NCI-H2227 (cell line): ENCODE measurements around the gene SNX30.
"Not testable (repeated sequence)": the region's sequence is repeated elsewhere in the genome, so short reads cannot be mapped to it uniquely, and the experiment has no call there.

Source experiments
- DNase-seq: peaks from one replicate; lab custom pipeline; 2025; ENCODE audit not compliant: unreplicated experiment; lab: John Stamatoyannopoulos, UW

The SNX30 gene, protein sequence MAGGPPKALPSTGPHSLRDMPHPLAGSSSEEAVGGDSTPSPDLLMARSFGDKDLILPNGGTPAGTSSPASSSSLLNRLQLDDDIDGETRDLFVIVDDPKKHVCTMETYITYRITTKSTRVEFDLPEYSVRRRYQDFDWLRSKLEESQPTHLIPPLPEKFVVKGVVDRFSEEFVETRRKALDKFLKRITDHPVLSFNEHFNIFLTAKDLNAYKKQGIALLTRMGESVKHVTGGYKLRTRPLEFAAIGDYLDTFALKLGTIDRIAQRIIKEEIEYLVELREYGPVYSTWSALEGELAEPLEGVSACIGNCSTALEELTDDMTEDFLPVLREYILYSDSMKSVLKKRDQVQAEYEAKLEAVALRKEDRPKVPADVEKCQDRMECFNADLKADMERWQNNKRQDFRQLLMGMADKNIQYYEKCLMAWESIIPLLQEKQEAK

DNA sequence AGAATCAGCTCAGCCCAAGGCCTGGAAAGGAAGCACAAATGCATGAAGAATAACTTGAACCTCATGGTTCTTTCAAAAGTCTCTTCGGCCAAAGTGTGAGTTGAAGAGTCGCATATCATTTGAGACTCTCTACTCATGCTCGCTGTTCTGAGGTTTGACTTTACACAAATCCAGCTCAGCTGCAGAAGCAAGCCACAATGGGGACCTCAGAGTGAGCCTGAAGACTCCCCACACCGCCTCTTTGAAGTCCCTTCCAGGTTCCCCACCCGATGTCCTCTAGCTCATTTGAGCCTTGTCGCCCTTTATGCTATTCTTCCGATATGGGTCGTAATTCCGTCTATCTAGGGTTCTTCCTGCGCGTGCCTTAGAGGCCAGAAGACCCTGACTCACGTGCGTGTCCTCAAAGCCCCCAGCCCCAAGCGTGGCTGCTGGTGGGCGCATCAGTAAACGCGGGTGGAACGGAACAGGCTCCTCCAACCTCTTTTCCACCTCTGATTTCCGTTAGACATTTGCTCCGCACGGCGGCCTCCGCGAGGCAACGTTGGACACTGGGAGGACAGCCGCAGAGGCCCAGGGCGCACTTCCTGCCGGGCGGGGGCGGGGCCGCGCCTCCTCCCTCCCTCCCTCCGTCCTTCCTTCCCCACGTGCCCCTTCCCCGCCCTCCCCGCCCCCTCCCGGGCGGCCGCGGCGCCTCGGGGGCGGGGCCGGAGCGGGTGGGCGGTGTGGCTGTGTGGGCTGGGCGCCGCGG lies at the start of gene SNX30:
Gene SNX30, plus strand, starts transcription at position 745 of the 748 bp plus-strand sequence. CDS start 242 bp downstream, outside the sequence.
- DNase-seq: peak; percentile 90

DNA sequence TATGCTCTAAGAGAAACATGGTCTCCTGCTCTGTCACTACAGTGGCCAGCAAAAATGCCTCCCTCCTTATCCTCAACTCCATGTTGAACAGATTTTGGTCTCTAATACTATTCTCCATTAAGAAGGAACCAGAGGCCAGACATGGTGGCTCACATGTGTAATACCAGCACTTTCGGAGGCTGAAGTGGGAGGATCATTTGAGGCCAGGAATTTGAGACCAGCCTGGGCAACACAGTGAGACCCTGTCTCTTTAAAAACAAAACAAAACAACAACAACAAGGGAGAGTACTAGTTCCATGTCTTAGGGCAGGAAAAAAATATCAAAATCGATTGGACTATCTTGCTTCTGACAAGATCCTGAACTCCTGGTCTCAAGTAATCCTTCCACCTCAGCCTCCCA lies 47.3 kb upstream of the SNX30 start:
- no peak for DNase-seq

DNA sequence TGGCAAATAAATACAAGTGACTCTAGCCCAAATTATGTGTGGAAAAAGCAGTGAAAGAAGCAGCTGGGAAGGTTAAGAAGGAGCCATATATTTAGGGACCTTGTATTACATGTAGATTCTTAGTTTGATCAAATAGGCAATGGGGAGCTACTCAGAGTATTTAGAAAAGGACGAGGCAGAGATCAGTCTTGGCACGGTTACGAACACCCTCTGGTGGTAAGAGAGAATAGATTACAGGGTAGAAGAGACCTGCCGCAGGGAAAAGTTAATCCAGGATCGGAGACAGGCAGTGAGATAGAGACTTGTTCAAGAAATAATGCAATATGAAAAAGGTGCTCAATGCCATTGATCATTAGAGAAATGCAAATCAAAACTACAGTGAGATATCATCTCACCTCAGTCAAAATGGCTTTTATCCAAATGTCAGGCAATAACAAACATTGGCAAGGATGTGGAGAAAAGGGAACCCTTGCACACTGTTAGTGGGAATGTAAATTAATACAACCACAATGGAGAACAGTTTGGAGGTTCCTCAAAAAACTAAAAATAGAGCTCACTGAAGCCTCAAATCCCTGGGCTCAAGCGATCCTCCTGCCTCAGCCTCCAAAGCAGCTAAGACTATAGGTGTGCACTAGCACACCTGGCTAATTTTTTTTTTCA lies 44.7 kb upstream of the SNX30 start:
- peak; percentile 64 for DNase-seq

DNA sequence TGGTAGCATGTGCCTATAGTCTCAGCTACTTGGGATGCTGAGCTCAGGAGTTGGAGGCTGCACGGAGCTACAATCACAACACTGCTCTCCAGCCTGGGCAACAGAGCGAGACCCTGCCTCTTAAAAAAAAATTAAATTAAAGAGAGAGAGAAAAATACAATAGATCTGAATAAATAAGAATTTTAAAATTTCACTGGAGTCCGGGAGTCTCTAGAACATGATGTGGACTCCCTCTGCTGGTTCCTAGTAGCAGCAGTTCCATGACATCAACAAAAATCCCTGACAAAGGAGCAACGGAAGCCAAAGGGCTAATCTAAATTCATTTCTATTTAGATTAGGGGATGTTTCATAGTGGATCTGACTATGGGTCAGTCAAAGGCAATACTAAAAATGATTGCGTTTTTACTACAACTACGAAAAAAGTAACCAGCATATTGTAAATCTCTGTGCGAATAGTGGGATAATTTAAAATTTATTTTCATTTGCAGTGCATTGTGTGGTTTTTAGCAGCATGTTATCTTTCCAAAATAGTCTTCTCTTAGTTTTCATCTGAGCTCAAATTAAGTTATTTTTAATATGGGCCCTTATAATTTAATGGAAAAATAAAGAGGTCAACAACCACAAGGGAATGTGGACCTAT lies 39.4 kb upstream of the SNX30 start:
- DNase-seq: peak; percentile 13

DNA sequence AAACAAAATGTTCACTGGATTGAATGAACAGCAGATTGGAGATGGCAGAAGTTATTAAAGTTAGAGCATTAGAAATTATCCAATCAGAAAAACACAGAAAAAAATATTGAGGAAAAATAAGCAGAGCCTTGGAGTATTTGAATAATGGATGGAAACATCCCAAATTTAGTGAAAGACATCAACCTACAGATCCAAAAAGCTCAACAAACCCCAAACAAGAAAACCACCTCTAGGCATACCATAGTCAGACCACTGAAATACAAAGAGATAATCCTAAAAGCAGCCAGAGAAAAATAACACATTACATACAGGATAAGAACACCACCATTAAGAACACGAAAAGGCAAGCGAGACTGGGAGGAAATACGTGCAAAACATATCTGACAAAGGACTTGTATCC lies 37.9 kb upstream of the SNX30 start:
- no peak for DNase-seq

DNA sequence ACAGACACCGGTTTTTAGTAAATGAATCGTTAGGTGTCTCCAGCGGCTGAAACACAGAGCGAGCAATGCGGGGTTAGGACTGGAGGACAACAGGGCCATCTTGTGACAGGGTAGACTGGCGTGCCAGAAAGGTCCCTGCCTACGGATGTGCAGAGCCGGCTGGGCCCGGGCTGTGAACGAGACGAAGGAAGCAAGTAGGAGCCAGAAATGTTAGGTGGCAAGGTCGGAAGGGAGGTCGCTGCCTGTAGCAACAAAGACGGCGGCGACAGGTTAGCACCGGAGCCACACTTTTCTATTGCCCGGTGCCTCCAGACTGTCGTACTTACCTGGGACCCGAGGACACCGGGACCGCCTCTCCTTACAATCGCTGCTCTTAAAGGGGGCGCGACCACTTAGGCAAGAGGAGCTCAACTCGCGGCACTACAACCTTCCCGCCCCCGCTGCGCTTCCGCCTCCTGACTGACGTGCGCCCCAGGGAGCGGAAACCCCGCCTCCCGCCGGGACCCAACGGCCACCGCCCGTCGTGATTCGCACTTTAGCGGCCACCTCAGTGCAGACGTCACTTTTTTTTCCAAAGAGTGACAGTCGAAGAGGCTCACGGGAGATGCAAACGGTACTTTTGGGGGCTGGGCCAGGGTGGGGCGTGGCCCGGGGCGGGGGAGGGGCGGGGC lies 32.8 kb upstream of the SNX30 start, which contains the start of gene INIP:
Gene INIP, minus strand, starts transcription at position 457 of the 671 bp plus-strand sequence. CDS start 1,632 bp downstream, outside the sequence.
- DNase-seq: peak; percentile 97

DNA sequence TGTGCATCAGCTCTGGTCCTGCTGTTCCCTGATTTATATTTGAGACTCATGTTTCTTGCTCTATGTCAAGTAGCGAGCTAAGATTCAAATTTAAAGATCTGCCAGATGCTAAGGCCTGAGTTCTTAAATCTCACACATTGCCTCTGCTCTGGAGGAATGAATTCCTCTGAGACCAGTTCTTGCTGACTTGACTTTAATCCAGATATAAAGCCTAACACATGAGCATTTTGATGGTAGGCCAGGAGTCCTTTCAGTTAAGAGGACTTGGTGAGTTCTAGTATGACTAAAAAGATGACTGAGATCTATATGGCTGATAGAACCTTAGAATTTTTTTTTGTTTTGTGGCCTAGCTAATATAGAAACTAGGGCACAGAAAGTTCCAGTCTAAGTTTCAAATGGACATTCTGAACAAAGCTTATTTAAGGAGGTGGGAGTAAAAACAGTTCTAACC lies 31.3 kb upstream of the SNX30 start:
- DNase-seq: no peak

DNA sequence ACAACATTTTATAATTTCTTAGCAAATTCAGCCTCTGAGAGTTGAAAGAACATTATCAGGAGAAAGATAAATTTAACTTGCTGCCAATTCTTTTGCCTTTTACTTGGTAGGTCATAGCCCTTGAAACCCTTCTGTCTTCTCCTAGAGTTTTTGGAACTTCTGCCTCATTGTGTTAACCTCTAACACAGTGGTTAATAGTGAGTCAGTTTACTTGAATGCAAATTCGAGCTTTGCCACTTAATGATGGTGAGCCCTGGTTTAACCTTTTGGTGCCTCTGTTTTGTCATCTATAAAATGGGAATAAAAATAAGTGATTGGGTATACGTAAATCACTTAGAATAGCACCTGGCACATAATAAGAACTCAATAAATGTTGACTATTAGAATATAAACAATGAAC lies 30.9 kb upstream of the SNX30 start:
- DNase-seq: no peak

DNA sequence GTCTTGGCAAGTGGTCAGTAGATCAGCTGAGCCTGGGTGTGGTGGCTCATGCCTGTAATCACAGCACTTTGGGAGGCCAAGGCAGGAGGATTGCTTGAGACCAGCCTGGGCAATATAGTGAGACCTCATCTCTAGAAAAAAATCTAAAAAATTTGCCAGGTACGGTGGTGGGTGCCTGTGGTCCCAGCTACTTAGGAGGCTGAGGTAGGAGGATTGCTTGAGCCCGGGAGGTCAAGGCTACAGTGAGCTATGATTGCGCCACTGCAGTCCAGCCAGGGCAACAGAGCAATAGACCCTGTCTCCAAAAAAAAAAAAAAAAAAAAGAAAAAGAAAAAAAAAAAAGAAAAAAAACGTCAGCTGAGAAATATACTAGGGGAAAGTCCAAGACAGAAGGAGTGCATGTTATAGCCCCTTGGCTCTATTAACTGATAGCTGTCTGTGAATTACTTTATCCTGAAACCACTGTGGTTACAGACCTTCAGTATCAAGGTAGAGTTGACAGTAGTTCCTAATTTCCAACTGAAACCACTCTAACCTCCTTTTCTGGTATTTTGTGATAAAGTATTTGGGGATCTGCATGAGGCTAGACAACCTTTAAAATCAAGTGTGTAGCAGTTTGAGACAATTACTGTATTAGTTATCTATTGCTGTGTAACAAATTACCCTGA lies 30.3 kb upstream of the SNX30 start:
- DNase-seq: no peak

DNA sequence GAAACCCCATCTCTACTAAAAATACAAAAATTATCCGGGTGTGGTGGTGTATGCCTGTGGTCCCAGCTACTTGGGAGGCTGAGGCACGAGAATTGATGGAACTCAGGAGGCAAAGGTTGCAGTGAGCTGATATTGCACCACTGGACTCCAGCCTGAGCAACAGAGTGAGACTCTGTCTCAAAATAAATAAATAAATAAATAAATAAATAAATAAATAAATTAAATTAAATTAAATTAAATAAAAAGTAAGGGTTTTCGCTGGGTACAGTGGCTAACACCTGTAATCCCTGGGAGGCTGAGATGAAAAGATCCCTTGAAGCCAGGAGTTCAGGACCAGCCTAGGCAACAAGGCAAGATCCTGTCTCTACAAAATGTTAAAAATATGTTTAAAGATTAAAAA lies 27.8 kb upstream of the SNX30 start:
- not testable (repeated sequence) for DNase-seq

DNA sequence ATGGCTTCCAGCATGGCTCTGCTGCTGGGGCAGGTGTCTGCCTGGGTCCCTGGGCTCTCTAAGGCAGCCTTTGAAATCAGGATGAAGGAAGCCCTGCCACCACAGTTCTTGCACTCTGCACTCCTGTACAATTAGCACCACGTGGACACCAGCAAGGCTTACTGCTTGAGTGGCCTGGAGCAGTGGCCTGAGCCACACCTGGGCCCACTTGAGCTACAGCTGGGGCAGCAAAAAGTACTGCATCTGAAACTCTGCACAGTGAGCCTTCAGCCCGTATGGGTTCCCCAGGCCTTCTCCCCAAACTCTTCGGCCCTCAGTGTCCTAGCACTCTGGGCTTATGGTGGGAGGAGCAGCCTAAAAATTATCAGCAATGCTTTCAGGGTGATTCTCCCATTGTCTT lies 24.6 kb upstream of the SNX30 start:
- no peak for DNase-seq

DNA sequence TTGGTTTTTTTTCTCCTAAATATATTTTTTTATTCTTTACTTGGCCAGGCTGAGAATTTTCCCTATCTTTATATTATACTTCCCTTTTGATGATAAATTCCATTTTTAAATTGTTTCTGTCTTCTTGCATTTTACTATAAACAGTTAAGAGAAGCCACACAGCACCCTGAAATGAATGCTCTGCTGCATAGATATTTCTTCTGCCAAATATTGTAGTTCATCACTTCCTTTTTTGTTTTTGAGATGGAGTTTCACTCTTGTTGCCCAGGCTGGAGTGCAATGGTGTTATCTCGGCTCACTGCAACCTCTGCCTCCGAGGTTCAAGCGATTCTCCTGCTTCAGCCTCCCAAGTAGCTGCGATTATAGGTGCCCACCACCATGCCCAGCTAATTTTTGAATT lies 24.1 kb upstream of the SNX30 start:
- DNase-seq: no peak

DNA sequence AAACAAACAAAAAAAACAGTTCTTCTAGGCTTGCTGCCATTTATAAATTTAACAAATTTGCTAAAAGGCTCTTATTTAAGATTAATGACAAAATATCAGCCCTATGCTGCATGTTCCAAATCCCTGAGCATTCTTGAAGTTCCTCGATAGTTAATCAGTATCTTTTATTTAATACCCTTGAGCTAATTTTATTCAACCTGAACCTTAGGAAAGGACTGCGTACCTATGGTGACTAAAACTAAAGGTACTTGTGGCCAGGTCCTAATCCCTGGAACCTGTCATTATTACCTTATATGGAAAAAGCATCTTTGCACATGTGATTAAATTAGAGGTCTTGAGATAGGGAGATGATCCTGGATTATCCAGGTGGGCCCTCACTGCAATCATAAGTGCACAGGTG lies 22.2 kb upstream of the SNX30 start:
- no peak for DNase-seq

DNA sequence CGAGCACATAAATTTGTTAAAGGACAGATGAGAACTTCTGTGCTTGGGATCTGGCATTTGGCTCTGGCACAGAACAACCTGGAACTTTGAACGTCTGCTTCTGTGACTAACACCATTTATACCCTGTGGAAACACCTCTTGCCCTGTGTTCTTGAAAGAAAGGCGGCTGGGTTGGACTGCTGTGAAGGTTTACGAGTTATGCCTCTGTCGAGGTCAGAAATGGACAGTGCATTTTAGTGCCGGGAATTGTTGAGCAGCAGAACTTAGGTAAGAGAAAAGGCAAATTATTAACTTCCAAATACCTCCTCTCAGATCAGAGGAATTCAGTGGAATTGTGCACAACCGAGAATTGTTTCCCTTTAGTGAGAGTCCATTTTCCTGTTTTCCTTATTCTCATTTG lies 18.6 kb upstream of the SNX30 start:
- DNase-seq: no peak

DNA sequence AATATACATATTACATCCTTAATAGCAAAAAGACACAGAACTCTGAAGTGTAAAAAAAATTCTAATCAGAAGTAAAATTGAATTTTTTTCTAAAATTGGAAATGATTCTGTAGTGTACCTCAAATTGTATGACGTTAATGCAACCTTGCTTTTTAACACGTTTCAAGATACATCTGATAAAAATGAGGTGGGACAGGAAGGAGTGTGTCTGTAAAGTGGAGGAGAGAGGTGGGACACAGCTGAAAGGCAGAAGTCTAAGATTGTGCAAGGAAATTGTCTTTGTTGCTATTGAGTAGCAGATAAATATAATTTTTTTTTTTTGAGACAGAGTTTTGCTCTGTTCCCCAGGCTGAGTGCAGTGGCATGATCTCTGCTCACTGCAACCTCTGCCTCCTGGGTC lies 15.7 kb upstream of the SNX30 start:
- no peak for DNase-seq

DNA sequence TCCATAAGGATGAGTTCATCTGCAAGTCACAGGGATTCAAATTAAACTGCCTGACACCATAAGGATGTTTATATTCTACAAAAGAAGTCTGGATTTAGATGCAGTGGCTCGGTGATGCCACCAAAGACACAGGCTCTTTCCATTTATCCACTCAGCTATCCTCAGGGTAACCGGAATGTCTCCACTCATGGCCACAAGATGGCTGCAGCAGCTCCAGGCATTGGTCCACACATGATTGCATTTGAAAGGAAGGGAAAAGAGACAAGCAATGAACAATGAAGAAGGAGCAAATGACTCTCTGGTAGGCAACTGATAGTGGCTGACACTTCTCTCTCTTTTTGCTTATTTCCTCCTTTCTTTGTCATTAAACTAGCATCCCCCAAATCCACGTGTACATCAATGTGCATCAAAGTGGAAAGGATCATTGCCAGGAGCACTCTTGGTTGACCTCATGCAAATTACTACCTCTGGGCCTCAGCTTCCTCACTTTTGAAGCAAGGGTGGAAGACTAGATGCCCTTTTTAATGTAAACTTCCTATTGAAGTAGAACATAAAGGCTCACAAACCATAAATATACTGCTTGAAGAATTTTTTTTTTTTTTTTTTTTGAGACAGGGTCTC lies 7.2 kb upstream of the SNX30 start:
- no peak for DNase-seq

DNA sequence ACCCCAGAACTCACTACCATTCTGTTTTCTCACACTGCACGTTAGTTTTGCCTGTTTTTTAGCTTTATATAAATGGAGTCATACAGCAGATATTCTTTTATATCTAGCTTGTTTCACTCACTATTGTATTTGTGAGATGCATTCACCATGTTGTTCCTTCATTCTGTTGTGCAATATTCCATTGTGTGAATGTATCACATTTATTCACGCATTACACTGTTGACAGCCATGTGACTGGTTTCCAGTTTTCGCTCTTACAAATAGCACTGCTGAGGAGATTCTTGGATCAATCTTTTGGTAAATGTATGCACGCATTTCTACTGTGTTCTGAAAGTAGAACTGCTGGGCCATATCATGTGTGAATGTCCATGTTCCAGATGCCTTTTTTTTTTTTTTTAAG lies 6.4 kb upstream of the SNX30 start:
- no peak for DNase-seq

DNA sequence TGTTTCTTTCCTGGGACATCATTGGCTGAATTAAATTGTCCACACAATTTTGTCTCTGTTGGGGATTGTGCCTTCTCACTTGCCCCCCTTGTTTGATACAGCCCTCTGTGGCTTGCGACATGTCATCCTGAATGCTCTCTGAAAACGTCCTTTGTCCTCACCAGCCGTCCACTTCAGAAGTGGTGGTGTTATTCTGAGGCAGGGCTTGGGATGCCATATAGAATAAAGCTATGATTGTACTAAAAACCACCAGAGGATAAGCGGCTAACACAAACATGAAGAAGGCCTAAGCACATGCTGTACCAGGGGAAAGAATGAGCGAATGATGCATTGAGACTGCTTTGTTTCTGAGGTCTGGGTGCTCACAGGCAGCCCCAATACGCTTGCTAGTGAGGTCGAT lies 3.5 kb upstream of the SNX30 start:
- DNase-seq: no peak

DNA sequence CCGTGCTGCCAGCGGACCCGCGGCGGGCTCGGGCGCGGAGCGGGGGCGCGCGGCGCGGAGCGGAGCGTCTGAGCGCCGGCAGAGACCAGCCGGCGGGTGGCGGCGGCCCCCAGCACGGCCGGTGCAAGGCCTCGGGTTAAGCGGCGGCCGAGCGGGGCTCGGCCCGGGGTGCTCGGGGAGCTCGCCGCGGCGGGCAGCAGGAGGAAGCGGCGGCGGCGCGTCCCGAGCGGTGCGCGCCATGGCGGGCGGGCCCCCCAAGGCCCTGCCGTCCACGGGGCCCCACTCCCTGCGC lies 150 bp downstream of the SNX30 start:
- no peak for DNase-seq
